AG04450 (cell line): ENCODE measurements around the gene LCE3D. TPM values are rescaled to one million over a fixed set of nuclear protein-coding genes. Genes with fewer than 3 reads are reported as not detected.
"Not testable (repeated sequence)": the region's sequence is repeated elsewhere in the genome, so short reads cannot be mapped to it uniquely, and the experiment has no call there.

Experiments
- CTCF ChIA-PET: fragments of 300-600, 350-600 bp; formaldehyde crosslinking; extraction: SDS; loops from one replicate; lab custom pipeline; 2022; ENCODE audit warnings: antibody characterized with exemption, inconsistent platforms; lab: Charles Lee
- POLR2A ChIA-PET: fragments of 350-600 bp; formaldehyde crosslinking; extraction: SDS; loops from one replicate; lab custom pipeline; 2021; ENCODE audit warnings: antibody characterized with exemption, inconsistent platforms; lab: Yijun Ruan, JAX
- DNase-seq: peaks from one replicate; pipeline ENCODE4 v3.0.0-alpha.2; 2011; ENCODE audit warnings: low read depth, low spot score
- H3K27ac ChIP-seq: one replicate; pipeline ENCODE4 v1.5.1; 2012; ENCODE audit warnings: low read depth, low read length, control low read depth
- H3K27me3 ChIP-seq: one replicate; pipeline ENCODE4 v1.6.0; 2012; ENCODE audit warnings: low read length; ENCODE audit not compliant: control insufficient read depth, insufficient read depth
- H3K4me3 ChIP-seq: 2 replicates; pipeline ENCODE4 v1.5.1; 2011; ENCODE audit warnings: mild to moderate bottlenecking, low read depth, low read length, control low read depth
- H3K9me3 ChIP-seq: 2 replicates; pipeline ENCODE4 v1.5.1; 2012; ENCODE audit warnings: low read length; ENCODE audit not compliant: control insufficient read depth, insufficient read depth
- polyA plus RNA-seq: library from polyadenylated mRNA; depleted of rRNA; stranded (reverse); fragments of >200 nt; gene quantifications from 2 replicates; pipeline ENCODE4 v1.2.3, GENCODE V29; 2011
- TF ChIP-seq, protein P1 (sequence below): IDR thresholded peaks from 2 replicates; pipeline ENCODE4 v1.5.1; 2011; ENCODE audit warnings: low read depth, low read length, control low read depth, inconsistent platforms

Gene LCE3D
- polyA plus RNA-seq, 1 experiment = not detected

DNA sequence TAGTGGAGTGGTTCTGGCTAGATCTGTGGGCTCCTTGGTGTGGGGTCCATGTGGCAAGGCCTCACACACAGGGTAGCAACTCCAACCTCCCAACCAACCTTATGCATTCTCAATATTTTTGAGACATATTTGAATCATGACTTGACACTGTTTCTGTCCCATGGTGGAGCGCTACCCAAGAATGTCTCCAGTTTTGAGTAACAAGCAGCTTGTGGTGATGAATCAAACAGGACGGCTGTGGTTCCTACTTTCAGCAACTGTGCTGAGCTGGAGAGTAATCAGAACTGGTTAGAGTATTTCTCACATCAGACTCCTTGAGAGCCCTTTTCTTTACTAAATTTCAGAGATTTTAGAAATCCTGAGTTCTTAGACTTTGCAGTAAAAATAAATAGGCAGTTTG, 3.1 kb downstream of the LCE3D start:
- Histone ChIP-seq H3K9me3 (peaks cover 19% of the 10 kb centered on the region), H3K4me3 (no peak overlapping the region), H3K27me3 (no peaks in the 10 kb centered on the region), H3K27ac (no peak overlapping the region)
- ChIA-PET POLR2A (no interaction called here), CTCF (no interaction called here)
- TF ChIP-seq, protein P1, sequence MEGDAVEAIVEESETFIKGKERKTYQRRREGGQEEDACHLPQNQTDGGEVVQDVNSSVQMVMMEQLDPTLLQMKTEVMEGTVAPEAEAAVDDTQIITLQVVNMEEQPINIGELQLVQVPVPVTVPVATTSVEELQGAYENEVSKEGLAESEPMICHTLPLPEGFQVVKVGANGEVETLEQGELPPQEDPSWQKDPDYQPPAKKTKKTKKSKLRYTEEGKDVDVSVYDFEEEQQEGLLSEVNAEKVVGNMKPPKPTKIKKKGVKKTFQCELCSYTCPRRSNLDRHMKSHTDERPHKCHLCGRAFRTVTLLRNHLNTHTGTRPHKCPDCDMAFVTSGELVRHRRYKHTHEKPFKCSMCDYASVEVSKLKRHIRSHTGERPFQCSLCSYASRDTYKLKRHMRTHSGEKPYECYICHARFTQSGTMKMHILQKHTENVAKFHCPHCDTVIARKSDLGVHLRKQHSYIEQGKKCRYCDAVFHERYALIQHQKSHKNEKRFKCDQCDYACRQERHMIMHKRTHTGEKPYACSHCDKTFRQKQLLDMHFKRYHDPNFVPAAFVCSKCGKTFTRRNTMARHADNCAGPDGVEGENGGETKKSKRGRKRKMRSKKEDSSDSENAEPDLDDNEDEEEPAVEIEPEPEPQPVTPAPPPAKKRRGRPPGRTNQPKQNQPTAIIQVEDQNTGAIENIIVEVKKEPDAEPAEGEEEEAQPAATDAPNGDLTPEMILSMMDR = no peak
- DNase-seq = no peak

DNA sequence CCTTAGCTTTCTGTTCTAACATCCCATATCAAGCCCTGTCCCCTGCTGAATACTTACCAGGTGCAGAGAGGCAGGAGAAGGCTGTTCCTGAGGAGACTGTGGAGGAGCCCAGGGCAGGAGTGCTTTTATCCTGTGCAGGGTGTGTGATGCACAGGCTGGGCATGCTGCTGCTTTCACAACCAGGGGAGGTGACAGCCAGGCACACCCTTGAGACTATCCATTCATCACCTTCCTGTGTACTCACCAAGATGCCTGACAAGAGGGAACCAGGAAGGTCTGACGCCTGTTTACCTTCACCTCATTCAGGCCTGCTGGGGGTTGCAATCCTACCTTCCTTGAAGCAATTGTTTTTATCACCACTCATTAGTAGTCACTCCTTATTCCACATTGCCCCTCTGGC, 13.6 kb downstream of the LCE3D start, which contains the start of gene LCE3E:
LCE3E (minus strand) TSS at position 100 of the 400 bp plus-strand sequence. CDS start 572 bp downstream, outside the sequence.
- Histone ChIP-seq H3K27me3 (no peaks in the 10 kb centered on the region), H3K27ac (no peak within 1 kb of the TSS), H3K4me3 (no peak within 1 kb of the TSS), H3K9me3 (peaks cover 19% of the 10 kb centered on the region)
- TF ChIP-seq, protein P1 = no peak
- DNase-seq = no peak
- ChIA-PET CTCF (no interaction called here), POLR2A (no interaction called here)

DNA sequence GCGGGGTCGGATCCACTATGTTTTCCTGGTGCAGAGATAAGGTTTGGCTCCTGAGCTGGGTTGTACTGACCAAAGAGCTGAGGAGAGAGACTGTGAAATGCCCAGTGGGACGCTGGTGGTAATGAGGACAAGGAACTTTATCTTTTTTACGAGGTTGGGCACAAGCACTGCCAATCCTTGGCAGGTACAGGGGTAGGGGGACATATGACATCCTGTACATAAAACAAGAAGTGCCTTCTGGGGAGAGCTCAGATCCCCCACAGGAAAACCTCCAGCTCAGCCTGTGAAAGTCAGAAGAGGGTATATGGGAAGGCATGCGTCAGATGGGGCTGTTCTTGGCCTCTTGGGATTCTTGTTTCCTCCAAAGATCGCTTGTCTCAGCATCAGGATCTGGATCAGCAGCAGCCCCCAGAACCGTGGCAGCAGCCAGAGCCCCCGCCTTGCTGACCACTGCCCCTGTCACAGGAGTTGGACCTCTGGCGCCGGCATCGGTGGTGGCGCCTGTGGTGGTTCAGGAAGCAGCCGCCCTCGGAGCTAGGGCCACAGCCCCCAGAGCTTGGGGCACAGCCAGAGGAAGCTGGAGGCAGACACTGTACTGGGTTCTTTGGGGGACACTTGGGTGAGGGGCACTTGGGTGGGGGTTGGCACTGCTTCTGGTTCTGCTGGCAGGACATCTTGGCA, 14.6 kb downstream of the LCE3D start:
- Histone ChIP-seq H3K9me3 (peaks cover 23% of the 10 kb centered on the region), H3K27me3 (no peaks in the 10 kb centered on the region), H3K4me3 (no peak overlapping the region), H3K27ac (no peak overlapping the region)
- ChIA-PET CTCF (no interaction called here), POLR2A (no interaction called here)
- DNase-seq = no peak
- TF ChIP-seq, protein P1 = no peak

DNA sequence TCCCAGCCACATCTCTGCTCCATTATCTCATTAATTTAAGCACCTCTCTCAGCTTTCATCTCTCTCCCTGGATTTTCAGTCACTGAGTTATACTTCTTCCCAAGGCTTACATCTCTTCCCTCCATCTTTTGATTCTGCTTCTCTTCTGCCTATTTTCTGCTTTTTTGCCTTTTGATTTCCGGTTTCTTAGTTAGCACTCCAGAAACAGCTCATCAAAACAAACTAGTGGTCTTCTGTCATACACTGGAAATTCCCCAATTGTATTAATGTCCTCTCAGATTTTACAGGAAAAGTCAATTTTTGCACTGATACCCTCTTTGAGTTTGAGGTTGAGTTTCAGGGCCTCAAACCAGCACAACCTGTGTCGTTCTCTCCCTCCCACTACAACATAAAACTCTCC, 15.2 kb downstream of the LCE3D start:
- ChIA-PET CTCF (no interaction called here), POLR2A (no interaction called here)
- H3K27ac ChIP-seq = no peak overlapping the region
- TF ChIP-seq, protein P1 = no peak
- no peak overlapping the region for H3K4me3 ChIP-seq
- peaks cover 23% of the 10 kb centered on the region for H3K9me3 ChIP-seq
- no peak for DNase-seq
- H3K27me3 ChIP-seq = no peaks in the 10 kb centered on the region

DNA sequence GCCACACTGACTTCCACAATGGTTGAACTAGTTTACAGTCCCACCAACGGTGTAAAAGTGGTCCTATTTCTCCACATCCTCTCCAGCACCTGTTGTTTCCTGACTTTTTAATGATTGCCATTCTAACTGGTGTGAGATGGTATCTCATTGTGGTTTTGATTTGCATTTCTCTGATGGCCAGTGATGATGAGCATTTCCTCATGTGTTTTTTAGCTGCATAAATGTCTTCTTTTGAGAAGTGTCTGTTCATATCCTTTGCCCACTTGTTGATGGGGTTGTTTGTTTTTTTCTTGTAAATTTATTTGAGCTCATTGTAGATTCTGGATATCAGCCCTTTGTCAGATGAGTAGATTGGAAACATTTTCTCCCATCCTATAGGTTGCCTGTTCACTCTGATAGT, 32.0 kb downstream of the LCE3D start:
- H3K4me3 ChIP-seq, H3K27ac ChIP-seq, CTCF ChIA-PET, POLR2A ChIA-PET, H3K27me3 ChIP-seq, DNase-seq: not testable (repeated sequence)
- peaks cover 14% of the 10 kb centered on the region for H3K9me3 ChIP-seq
